Measurements from ENCODE around the gene AHNAK. TPM values are rescaled to one million over a fixed set of nuclear protein-coding genes. Genes with fewer than 3 reads are reported as not detected.
"Not testable (repeated sequence)": the region's sequence is repeated elsewhere in the genome, so short reads cannot be mapped to it uniquely, and the experiment has no call there.

The AHNAK gene
- total RNA-seq, 2 experiments from 2014 or later, result 9.2 to 9.4 TPM

- intact Hi-C loops (cut with micrococcal nuclease), result loop anchor here (2.0 to 10.0 kb wide), 5 partner anchors 14 to 1128 kb away; partner anchors contain the start of genes FTH1 and RTN3
- peak; percentile 83 for DNase-seq
- peak overlapping the region; percentile 96 for H3K27ac Mint-ChIP-seq
- peak overlapping the region; percentile 41 for H3K4me3 Mint-ChIP-seq
- H3K36me3 Mint-ChIP-seq (ENCODE audit: low read depth), result peaks cover 45% of the 10 kb centered on the region
- H3K9me3 Mint-ChIP-seq, result peaks cover 1% of the 10 kb centered on the region
- CTCF ChIA-PET, result interaction anchor here (0.7 to 6.1 kb wide), 13 partner anchors 10 to 162 kb away, joined by 3 to 61 read pairs (median 5); partner anchors contain the start of genes AHNAK, EEF1G and TUT1
- H3K4me1 Mint-ChIP-seq (ENCODE audit: low read depth), result peaks cover 93% of the 10 kb centered on the region
- no peaks in the 10 kb centered on the region for H3K27me3 Mint-ChIP-seq (ENCODE audit: low read depth)
These were observed 10.4 kb upstream of the AHNAK start for GRCh38 chr11:62556875-62557631.

DNA sequence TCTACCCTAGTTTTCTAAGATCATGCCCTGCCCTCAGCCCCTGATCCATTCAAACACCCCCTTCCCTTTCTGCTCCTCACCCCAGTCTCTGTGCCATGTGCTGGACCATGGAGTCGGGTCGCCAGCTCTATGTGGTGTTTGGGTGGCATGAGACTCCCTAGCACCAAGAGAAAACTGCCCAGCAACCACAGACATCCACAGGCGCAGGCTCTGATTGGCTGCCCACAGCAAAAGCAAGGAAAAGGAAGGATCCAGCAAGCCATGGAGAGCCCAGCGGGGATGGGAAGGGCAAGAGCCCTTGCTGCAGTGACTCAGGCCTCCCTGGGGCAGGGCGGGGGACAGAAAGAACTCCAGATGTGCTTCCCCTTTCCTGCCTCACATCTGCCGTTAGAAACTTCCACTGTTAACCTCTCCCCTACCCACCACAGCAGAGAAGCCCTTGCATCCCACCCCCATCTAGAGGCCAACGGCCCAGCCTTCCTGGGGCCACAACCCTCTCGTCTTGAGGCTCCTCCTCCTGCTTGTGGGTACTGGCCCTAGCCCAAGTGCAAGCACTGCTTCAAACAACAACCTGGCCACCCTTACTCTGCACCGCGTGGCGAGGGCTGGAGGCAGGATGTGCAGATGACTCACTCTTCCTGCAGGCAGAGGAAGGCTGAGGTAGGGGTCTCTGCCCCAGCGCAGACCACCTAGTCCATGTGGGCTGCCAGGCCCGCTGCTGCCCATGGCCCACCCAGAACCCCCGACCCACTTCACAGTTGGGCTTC, 9.7 kb upstream of the AHNAK start:
- Mint-ChIP-seq H3K4me1 (ENCODE audit: low read depth) (peaks cover 95% of the 10 kb centered on the region), H3K36me3 (ENCODE audit: low read depth) (peaks cover 40% of the 10 kb centered on the region), H3K9me3 (peaks cover 1% of the 10 kb centered on the region), H3K4me3 (peak overlapping the region; percentile 41), H3K27me3 (ENCODE audit: low read depth) (no peaks in the 10 kb centered on the region), H3K27ac (peak overlapping the region; percentile 96)
- CTCF ChIA-PET, result interaction anchor here (0.8 to 6.1 kb wide), 11 partner anchors 9 to 161 kb away, joined by 3 to 61 read pairs (median 10); partner anchors contain the start of genes AHNAK and TUT1
- DNase-seq, result peak; percentile 93
- intact Hi-C loops (cut with micrococcal nuclease), result loop anchor here (2.0 to 10.0 kb wide), 5 partner anchors 13 to 1129 kb away; partner anchors contain the start of genes FTH1 and RTN3

GRCh38 chr11:62555464-62556107, 9.0 kb upstream of the AHNAK start:
- H3K4me3 Mint-ChIP-seq, result peak overlapping the region; percentile 41

DNA sequence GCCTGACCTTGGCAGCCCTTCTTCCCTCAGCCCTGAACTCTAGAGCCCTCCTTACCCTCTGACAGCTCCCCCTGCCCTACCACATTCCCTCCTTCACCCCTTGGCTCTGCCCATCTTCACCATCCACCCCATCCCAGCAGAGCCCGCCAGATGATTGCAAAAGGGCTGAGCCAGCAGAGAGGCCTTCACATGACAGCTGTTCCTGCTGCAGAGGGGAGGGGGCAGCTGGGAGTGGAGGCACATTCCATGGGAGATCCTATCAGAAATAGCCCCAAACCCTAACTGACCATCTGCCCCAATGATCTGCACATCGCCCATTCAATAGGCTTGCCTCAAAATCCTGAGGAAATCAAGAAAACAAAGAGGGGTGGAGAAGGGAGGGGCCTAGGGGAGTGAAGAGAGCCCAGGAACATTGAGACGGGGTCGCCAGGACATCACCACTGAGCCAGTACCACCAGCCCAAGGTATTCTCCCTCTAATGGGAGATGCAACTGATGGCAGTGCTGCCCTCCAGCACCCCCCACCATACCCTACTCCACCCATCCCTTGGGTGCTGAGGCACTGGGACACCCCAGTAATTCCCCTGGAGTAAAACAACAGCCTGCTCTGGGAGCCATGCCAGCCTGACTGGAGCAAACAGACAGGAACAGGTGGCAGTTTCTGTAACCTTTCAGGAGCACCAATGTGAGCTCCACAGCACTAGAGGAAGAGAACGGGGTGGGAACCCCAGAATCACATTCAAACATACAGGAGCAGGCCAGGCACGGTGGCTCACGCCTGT, 8.0 kb upstream of the AHNAK start:
- CTCF ChIA-PET, result interaction anchor here (0.6 to 6.0 kb wide), 4 partner anchors 11 to 326 kb away, joined by 3 to 55 read pairs (median 20); partner anchors contain the start of gene SLC3A2
- peaks cover 84% of the 10 kb centered on the region for H3K4me1 Mint-ChIP-seq (ENCODE audit: low read depth)
- no peak for DNase-seq
- peak overlapping the region; percentile 85 for H3K27ac Mint-ChIP-seq
- H3K4me3 Mint-ChIP-seq, result no peak overlapping the region
- peaks cover 1% of the 10 kb centered on the region for H3K9me3 Mint-ChIP-seq
- intact Hi-C loops (cut with micrococcal nuclease), result loop anchor here (1.0 to 10.0 kb wide), 5 partner anchors 8 to 1130 kb away; partner anchors contain the start of genes AHNAK, FTH1 and RTN3
- H3K36me3 Mint-ChIP-seq (ENCODE audit: low read depth), result peaks cover 27% of the 10 kb centered on the region
- no peaks in the 10 kb centered on the region for H3K27me3 Mint-ChIP-seq (ENCODE audit: low read depth)

More at GRCh38 chr11:62555464-62556107, 9.0 kb upstream of the AHNAK start:
- Mint-ChIP-seq H3K27ac (peak overlapping the region; percentile 96), H3K36me3 (ENCODE audit: low read depth) (peaks cover 33% of the 10 kb centered on the region), H3K9me3 (peaks cover 1% of the 10 kb centered on the region), H3K27me3 (ENCODE audit: low read depth) (no peaks in the 10 kb centered on the region), H3K4me1 (ENCODE audit: low read depth) (peaks cover 94% of the 10 kb centered on the region)
- peak; percentile 79 for DNase-seq
- CTCF ChIA-PET, result interaction anchor here (0.6 to 6.0 kb wide), 4 partner anchors 12 to 131 kb away, joined by 4 to 55 read pairs (median 20); partner anchors contain the start of gene TUT1
- intact Hi-C loops (cut with micrococcal nuclease), result loop anchor here (1.0 to 10.0 kb wide), 7 partner anchors 9 to 1129 kb away; partner anchors contain the start of genes AHNAK, FTH1 and RTN3

- peak; percentile 25 for DNase-seq
- CTCF ChIA-PET, result interaction anchor here (2.0 to 6.0 kb wide), 3 partner anchors 10 to 129 kb away, joined by 8 to 55 read pairs (median 31); no protein-coding TSS in a partner anchor
- no peaks in the 10 kb centered on the region for H3K27me3 Mint-ChIP-seq (ENCODE audit: low read depth)
- H3K9me3 Mint-ChIP-seq, result peaks cover 1% of the 10 kb centered on the region
- intact Hi-C loops (cut with micrococcal nuclease), result loop anchor here (10.0 kb wide), 1 partner anchor 1131 kb away; the partner anchor contains the start of gene RTN3
- no peak overlapping the region for H3K4me3 Mint-ChIP-seq
- H3K4me1 Mint-ChIP-seq (ENCODE audit: low read depth), result peaks cover 78% of the 10 kb centered on the region
- peaks cover 20% of the 10 kb centered on the region for H3K36me3 Mint-ChIP-seq (ENCODE audit: low read depth)
- peak overlapping the region; percentile 85 for H3K27ac Mint-ChIP-seq
These were observed 7.3 kb upstream of the AHNAK start for GRCh38 chr11:62553839-62554361.

DNA sequence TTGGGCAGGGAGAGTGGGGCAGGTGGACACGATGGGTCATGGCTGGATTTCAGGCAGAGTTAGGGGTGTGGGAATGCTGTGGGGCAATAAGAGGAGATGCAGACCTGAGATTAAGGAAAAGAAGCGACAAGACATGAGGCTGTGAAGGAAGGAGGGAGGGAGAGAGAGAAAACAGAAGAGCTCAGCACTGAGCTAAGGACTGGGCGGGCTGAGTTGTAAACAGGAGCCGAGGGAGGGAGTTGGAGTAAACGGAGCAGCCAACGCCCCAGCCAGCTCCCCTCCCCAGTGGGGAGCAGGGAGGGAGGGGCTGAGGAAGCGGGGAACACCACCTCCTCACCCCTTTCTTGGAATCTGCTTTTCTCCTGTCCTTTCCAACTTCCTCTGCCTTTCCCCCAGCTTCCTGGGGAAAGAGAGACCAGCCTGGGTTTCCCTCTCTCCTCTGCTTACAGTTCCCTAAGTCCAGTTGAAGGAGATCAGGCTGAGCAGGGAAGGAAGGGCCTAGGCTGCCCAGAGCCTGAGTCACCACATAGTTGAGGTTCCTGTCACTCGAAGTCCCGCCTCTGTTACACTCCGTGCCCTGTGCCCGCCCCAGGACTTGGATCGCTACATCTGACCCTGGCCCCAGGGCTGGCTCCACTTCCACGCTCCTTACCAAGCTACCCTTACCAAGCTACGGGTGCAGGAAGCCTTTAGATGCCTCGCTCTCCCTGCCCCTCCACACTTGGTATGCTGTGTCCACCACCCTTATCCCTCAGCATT, 6.7 kb upstream of the AHNAK start:
- intact Hi-C loops (cut with micrococcal nuclease), result loop anchor here (10.0 kb wide), 1 partner anchor 1132 kb away; the partner anchor contains the start of gene RTN3
- CTCF ChIA-PET, result interaction anchor here (0.6 to 6.0 kb wide), 7 partner anchors 10 to 167 kb away, joined by 3 to 55 read pairs (median 6); no protein-coding TSS in a partner anchor

GRCh38 chr11:62552485-62553079, 6.0 kb upstream of the AHNAK start:
- Mint-ChIP-seq H3K36me3 (ENCODE audit: low read depth) (peaks cover 14% of the 10 kb centered on the region), H3K4me1 (ENCODE audit: low read depth) (peaks cover 72% of the 10 kb centered on the region), H3K27me3 (ENCODE audit: low read depth) (peaks cover 2% of the 10 kb centered on the region), H3K27ac (peak overlapping the region; percentile 67), H3K4me3 (no peak overlapping the region), H3K9me3 (peaks cover 1% of the 10 kb centered on the region)
- DNase-seq, result peak; percentile 32
- intact Hi-C loops (cut with micrococcal nuclease), result loop anchor here (1.0 to 10.0 kb wide), 2 partner anchors 39 to 1132 kb away; partner anchors contain the start of genes RTN3 and TUT1
- CTCF ChIA-PET, result interaction anchor here (0.5 to 6.0 kb wide), 10 partner anchors 7 to 168 kb away, joined by 3 to 55 read pairs (median 5); no protein-coding TSS in a partner anchor

More for the DNA sequence above, 6.7 kb upstream of the AHNAK start:
- Mint-ChIP-seq H3K27me3 (ENCODE audit: low read depth) (no peaks in the 10 kb centered on the region), H3K4me3 (no peak overlapping the region), H3K4me1 (ENCODE audit: low read depth) (peaks cover 75% of the 10 kb centered on the region), H3K27ac (peak overlapping the region; percentile 62), H3K36me3 (ENCODE audit: low read depth) (peaks cover 19% of the 10 kb centered on the region), H3K9me3 (peaks cover 1% of the 10 kb centered on the region)
- peak; percentile 61 for DNase-seq

GRCh38 chr11:62550478-62550877, 3.9 kb upstream of the AHNAK start:
- not testable (repeated sequence) for H3K36me3 Mint-ChIP-seq (ENCODE audit: low read depth); H3K9me3 Mint-ChIP-seq; H3K27ac Mint-ChIP-seq; H3K27me3 Mint-ChIP-seq (ENCODE audit: low read depth); DNase-seq; H3K4me3 Mint-ChIP-seq
- intact Hi-C loops (cut with micrococcal nuclease), result loop anchor here (10.0 kb wide), 1 partner anchor 1134 kb away; the partner anchor contains the start of gene RTN3
- CTCF ChIA-PET, result interaction anchor here (0.9 to 6.0 kb wide), 2 partner anchors 11 to 126 kb away, joined by 3 to 31 read pairs; no protein-coding TSS in a partner anchor
- H3K4me1 Mint-ChIP-seq (ENCODE audit: low read depth), result peaks cover 60% of the 10 kb centered on the region

DNA sequence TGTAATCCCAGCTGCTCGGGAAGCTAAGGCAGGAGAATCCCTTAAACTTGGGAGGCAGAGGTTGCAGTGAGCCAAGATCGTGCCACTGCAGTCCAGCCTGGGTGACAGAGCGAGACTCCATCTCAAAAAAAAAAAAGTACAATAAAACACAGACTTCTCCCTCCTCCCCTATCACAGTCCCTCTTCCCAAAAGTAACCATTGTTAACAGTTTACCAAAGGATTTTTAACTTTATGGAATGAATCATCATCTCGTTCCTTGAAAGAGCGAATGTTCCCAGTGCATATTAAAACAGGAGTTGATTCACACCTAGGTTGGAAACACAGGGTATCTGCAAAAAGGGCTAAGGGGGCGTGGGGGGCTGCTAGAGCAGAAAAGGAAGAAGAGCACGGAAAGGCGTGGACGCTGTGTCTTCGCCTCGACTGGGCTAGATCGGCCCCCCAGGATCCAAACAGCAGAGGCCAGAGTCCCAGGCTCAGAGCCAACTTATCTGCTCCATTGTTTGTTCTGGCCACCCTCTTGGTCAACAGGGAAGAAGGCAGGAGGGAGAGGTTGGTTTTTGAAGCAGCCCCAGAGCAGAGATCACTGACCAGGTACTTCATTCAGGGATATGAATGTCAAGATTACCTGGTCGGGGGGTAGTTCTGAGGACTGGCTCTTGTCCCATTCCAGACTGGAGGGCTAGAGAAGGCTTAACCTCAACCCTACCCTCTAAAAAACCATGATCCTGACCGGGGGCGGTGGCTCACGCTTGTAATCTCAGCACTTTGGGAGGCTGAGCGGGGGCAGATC, 2.1 kb upstream of the AHNAK start:
- CTCF ChIA-PET, result interaction anchor here (0.7 kb wide), 1 partner anchor 261 kb away, joined by 3 read pairs; no protein-coding TSS in a partner anchor
- intact Hi-C loops (cut with micrococcal nuclease), result no loop called here
- Mint-ChIP-seq H3K36me3 (ENCODE audit: low read depth) (no peaks in the 10 kb centered on the region), H3K27ac (no peak overlapping the region), H3K4me1 (ENCODE audit: low read depth) (peaks cover 59% of the 10 kb centered on the region), H3K9me3 (peaks cover 1% of the 10 kb centered on the region), H3K4me3 (no peak overlapping the region), H3K27me3 (ENCODE audit: low read depth) (peaks cover 4% of the 10 kb centered on the region)
- no peak for DNase-seq

All from activated naive CD4-positive, alpha-beta T cell treated with anti-CD3 and anti-CD28 coated beads for 36 hours (primary cell).